IMR-90 (cell line): ENCODE data around the gene STARD3.

Experiments used
- CEBPB ChIP-seq: IDR thresholded peaks from 2 replicates; pipeline ENCODE4 v1.6.1; 2012; ENCODE audit warnings: low read depth, low read length, improper control_type of control experiment
- POLR2A ChIP-seq: IDR thresholded peaks from 2 replicates; pipeline ENCODE4 v1.6.1; 2012; ENCODE audit warnings: mild to moderate bottlenecking, low read depth, low read length
- RCOR1 ChIP-seq: IDR thresholded peaks from 2 replicates; pipeline ENCODE4 v1.6.1; 2012; ENCODE audit warnings: mild to moderate bottlenecking, low read length, improper control_type of control experiment; ENCODE audit not compliant: insufficient replicate concordance
- SMC3 ChIP-seq: fragments of 150-350 bp; IDR thresholded peaks from 2 replicates; pipeline ENCODE4 v1.6.1; 2016; ENCODE audit warnings: low read depth, mild to moderate bottlenecking, antibody characterized with exemption, low read length, moderate library complexity
- TF ChIP-seq, protein P1 (sequence below): fragments of 150-350 bp; IDR thresholded peaks from 2 replicates; pipeline ENCODE4 v1.6.1; 2017; ENCODE audit warnings: mild to moderate bottlenecking, antibody characterized with exemption, low read length, low read depth
- TF ChIP-seq, protein P2 (sequence below): conservative IDR thresholded peaks from 2 replicates; pipeline ENCODE4 v1.5.1; 2012; ENCODE audit warnings: mild to moderate bottlenecking, low read depth, low read length, improper control_type of control experiment

DNA sequence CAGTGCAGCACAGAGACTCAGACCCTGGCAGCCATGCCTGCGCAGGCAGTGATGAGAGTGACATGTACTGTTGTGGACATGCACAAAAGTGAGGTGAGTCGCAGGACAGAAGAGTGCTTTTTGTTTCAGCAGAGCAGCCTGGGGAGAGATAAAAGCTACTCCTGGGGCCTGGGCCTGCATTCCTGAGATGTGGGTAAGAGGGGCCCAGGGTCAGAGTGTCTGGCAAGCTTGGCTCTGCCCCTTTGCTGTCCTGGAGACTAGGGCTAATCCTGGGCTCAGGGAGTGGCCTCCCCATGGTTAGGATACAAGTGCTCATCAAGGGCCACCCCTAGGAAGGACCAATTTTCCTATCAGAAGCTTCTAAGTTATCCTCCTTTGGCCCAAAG is 58.1 kb downstream of the STARD3 start:
- no peak for TF ChIP-seq POLR2A
- TF ChIP-seq, protein P1, sequence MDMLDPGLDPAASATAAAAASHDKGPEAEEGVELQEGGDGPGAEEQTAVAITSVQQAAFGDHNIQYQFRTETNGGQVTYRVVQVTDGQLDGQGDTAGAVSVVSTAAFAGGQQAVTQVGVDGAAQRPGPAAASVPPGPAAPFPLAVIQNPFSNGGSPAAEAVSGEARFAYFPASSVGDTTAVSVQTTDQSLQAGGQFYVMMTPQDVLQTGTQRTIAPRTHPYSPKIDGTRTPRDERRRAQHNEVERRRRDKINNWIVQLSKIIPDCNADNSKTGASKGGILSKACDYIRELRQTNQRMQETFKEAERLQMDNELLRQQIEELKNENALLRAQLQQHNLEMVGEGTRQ: no peak
- TF ChIP-seq RCOR1: no peak
- TF ChIP-seq, protein P2, sequence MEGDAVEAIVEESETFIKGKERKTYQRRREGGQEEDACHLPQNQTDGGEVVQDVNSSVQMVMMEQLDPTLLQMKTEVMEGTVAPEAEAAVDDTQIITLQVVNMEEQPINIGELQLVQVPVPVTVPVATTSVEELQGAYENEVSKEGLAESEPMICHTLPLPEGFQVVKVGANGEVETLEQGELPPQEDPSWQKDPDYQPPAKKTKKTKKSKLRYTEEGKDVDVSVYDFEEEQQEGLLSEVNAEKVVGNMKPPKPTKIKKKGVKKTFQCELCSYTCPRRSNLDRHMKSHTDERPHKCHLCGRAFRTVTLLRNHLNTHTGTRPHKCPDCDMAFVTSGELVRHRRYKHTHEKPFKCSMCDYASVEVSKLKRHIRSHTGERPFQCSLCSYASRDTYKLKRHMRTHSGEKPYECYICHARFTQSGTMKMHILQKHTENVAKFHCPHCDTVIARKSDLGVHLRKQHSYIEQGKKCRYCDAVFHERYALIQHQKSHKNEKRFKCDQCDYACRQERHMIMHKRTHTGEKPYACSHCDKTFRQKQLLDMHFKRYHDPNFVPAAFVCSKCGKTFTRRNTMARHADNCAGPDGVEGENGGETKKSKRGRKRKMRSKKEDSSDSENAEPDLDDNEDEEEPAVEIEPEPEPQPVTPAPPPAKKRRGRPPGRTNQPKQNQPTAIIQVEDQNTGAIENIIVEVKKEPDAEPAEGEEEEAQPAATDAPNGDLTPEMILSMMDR: no peak
- no peak for TF ChIP-seq SMC3
- TF ChIP-seq CEBPB: no peak
